ENCODE results near the gene DHX29. TPM values are rescaled to one million over a fixed set of nuclear protein-coding genes. Genes with fewer than 3 reads are reported as not detected.

Gene DHX29
- total RNA-seq, 1 experiment from 2014 or later = 30.3 TPM

DNA sequence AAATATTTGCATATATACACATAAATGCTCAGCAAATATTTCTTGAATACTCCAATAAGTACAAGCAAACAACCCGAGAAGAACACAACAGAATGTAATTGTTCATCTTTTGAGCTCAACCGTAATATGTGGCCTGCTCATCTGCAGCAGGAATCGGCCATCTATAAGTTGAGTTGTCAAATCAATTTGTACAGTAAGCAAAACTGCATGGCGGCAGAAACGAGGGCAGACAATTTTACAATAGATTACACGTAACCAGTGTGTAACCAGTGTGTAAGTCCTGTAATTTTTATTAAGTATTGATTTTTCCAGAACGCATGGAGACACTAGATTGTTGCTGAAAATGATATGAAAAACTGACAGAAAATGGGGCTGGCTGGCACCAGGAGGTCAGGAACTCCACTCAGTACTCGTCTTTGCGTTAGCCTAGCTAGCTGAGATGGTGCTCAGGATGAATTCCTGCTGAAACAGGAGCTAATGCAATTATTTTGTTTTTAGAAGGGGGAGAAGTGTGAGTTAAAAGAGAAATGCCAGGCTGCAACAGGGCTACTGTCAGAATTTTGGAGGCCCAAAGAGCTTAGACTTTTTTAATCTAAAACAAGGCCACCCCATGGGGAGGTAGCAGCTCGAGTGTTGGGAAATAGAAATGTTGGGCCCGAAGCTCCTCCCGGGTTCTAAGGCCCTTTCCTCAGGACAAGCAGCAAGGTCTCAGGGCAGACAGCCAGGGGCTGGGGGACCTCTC is 682 bp downstream of the DHX29 start:
- Mint-ChIP-seq H3K4me3 (no peak overlapping the region), H3K9me3 (no peaks in the 10 kb centered on the region), H3K4me1 (peaks cover 4 to 9% of the 10 kb centered on the region in 2 experiments), H3K27ac (no peak overlapping the region), H3K27me3 (ENCODE audit: low read depth) (no peaks in the 10 kb centered on the region), H3K36me3 (ENCODE audit: insufficient read depth in 1 of 3, low read depth in 3 of 3) (peaks cover 7 to 21% (median 11%) of the 10 kb centered on the region in 3 experiments; a peak in 6 of 7 replicates)
- H3K79me1 ChIP-seq (ENCODE audit: insufficient read depth, low read depth, low read length, poor library complexity, severe bottlenecking) = peaks cover 3% of the 10 kb centered on the region
- H3K79me2 ChIP-seq (ENCODE audit: insufficient read depth, low read length) = peaks cover 39% of the 10 kb centered on the region; the same call in 1 of the 2 replicates
- no peak overlapping the region for H2BK20ac ChIP-seq (ENCODE audit: low read depth, low read length, poor library complexity, severe bottlenecking)
- DNase-seq = no peak
- H3K4me1 ChIP-seq (ENCODE audit: insufficient read depth, low read length) = peaks cover 2% of the 10 kb centered on the region; the same call in 1 of the 2 replicates
- peaks cover 3% of the 10 kb centered on the region for H3K23me2 ChIP-seq (ENCODE audit: insufficient read length, low read depth, low read length, poor library complexity, severe bottlenecking)
- H4K5ac ChIP-seq (ENCODE audit: insufficient read length, low read depth, low read length) = no peak overlapping the region
- no peak overlapping the region for H4K91ac ChIP-seq (ENCODE audit: insufficient read length, low read depth, low read length)
- H3K14ac ChIP-seq (ENCODE audit: insufficient read depth, low read length) = no peak overlapping the region
- TF ChIP-seq CTCF (conservative IDR thresholded peaks at IDR 0.05) = no peak
- no peak overlapping the region for H2AFZ ChIP-seq (ENCODE audit: low read length)
- no peak overlapping the region for H3K4ac ChIP-seq (ENCODE audit: low read depth, low read length)
- H2BK15ac ChIP-seq (ENCODE audit: low read depth, low read length) = no peak overlapping the region
- no peak overlapping the region for H2AK5ac ChIP-seq (ENCODE audit: insufficient read length, low read length)
- H4K20me1 ChIP-seq (ENCODE audit: control insufficient read depth, insufficient read depth, insufficient read length) = no peaks in the 10 kb centered on the region
- no peak overlapping the region for H3K18ac ChIP-seq (ENCODE audit: insufficient read length, low read depth, low read length)
- no peak overlapping the region for H2BK5ac ChIP-seq (ENCODE audit: insufficient read length, low read length)
- no peak overlapping the region for H3K23ac ChIP-seq (ENCODE audit: insufficient read length, low read depth, low read length)
- no CpG with 5 or more reads among the region's 12 CpGs for WGBS (ENCODE audit: extremely low coverage, insufficient read length, low lambda C conversion rate)
- H3K56ac ChIP-seq (ENCODE audit: insufficient read length, low read depth, low read length) = no peak overlapping the region
- peak overlapping the region; percentile 73 for H3K9ac ChIP-seq (ENCODE audit: extremely low read depth, insufficient read length, low read length)
- no peaks in the 10 kb centered on the region for H3K9me3 ChIP-seq (ENCODE audit: control insufficient read depth, low read depth, low read length)
- no peak overlapping the region for H3K27ac ChIP-seq (ENCODE audit: insufficient read length, low read depth, low read length)
- peak overlapping the region; percentile 80 for H3K4me2 ChIP-seq (ENCODE audit: insufficient read depth, insufficient read length, low read length)
- no peak overlapping the region for H3T11ph ChIP-seq (ENCODE audit: low read length)
- H4K8ac ChIP-seq (replicated peaks; ENCODE audit: insufficient read length, low read depth, low read length) = no peak overlapping the region
- H3K27me3 ChIP-seq (ENCODE audit: insufficient read depth, low read length) = no peaks in the 10 kb centered on the region
- H2BK120ac ChIP-seq (ENCODE audit: low read depth, low read length, poor library complexity, severe bottlenecking) = no peak overlapping the region
- no peak overlapping the region for H2BK12ac ChIP-seq (ENCODE audit: insufficient read length, low read depth, low read length)

Measured in H9 (cell line).